Neural progenitor cell (in vitro differentiated cells): ENCODE data around the gene FRMPD4. TPM values are rescaled to one million over a fixed set of nuclear protein-coding genes. Genes with fewer than 3 reads are reported as not detected.

Experiments
- DNase-seq: peaks from one replicate; pipeline ENCODE4 v3.0.0-alpha.2; 2016; ENCODE audit warnings: low spot score
- H2AFZ ChIP-seq: fragments of 200-600 bp; sonication (generic); replicated peaks from 2 replicates; pipeline ENCODE4 v1.6.1; 2016; ENCODE audit warnings: antibody characterized with exemption
- H3F3A ChIP-seq: fragments of 200-600 bp; sonication (generic); 2 replicates; pipeline ENCODE4 v1.6.1; 2016; ENCODE audit warnings: antibody characterized with exemption, low read depth
- H3K27ac ChIP-seq: fragments of 200-600 bp; sonication (generic); 2 replicates; pipeline ENCODE4 v1.5.1; 2016; ENCODE audit warnings: mild to moderate bottlenecking
- H3K27me3 ChIP-seq: fragments of 200-600 bp; sonication (generic); 2 replicates; pipeline ENCODE4 v1.6.1; 2016; ENCODE audit warnings: mild to moderate bottlenecking, moderate library complexity
- H3K36me3 ChIP-seq: fragments of 200-600 bp; sonication (generic); 2 replicates; pipeline ENCODE4 v1.5.1; 2016
- H3K4me1 ChIP-seq: fragments of 200-600 bp; sonication (generic); 2 replicates; pipeline ENCODE4 v1.6.1; 2016; ENCODE audit warnings: mixed run types
- H3K4me2 ChIP-seq: fragments of 200-600 bp; sonication (generic); 2 replicates; pipeline ENCODE4 v1.6.1; 2016
- H3K4me3 ChIP-seq: fragments of 200-600 bp; sonication (generic); 2 replicates; pipeline ENCODE4 v1.5.1; 2016
- H3K79me2 ChIP-seq: fragments of 200-600 bp; sonication (generic); 2 replicates; pipeline ENCODE4 v1.6.1; 2016; ENCODE audit warnings: low read depth
- H3K9ac ChIP-seq: fragments of 200-600 bp; sonication (generic); 2 replicates; pipeline ENCODE4 v1.6.1; 2016
- H3K9me3 ChIP-seq: fragments of 200-600 bp; sonication (generic); 2 replicates; pipeline ENCODE4 v1.5.1; 2016; ENCODE audit warnings: low read depth
- H4K20me1 ChIP-seq: fragments of 200-600 bp; sonication (generic); 2 replicates; pipeline ENCODE4 v1.6.1; 2016; ENCODE audit warnings: low read depth
- H3K27ac Mint-ChIP-seq: 3 replicates; pipeline ENCODE4 v1.8.0; 2021; ENCODE audit warnings: mixed read lengths
- H3K27me3 Mint-ChIP-seq: 2 replicates; pipeline ENCODE4 v1.8.0; 2022; ENCODE audit warnings: low read depth, mild to moderate bottlenecking, inconsistent platforms, moderate library complexity, mixed read lengths; ENCODE audit not compliant: insufficient read depth
- H3K36me3 Mint-ChIP-seq: 3 replicates; pipeline ENCODE4 v1.8.0; 2021; ENCODE audit warnings: mixed read lengths
- H3K4me1 Mint-ChIP-seq: 3 replicates; pipeline ENCODE4 v1.8.0; 2021; ENCODE audit warnings: mixed read lengths
- H3K4me3 Mint-ChIP-seq: 3 replicates; pipeline ENCODE4 v1.8.0; 2021; ENCODE audit warnings: mild to moderate bottlenecking, moderate library complexity, mixed read lengths
- H3K9me3 Mint-ChIP-seq: 3 replicates; pipeline ENCODE4 v1.8.0; 2020; ENCODE audit warnings: mixed read lengths
- EZH2 ChIP-seq: fragments of 200-600 bp; sonication (generic); IDR thresholded peaks from 2 replicates; pipeline ENCODE4 v1.6.1; 2017; ENCODE audit warnings: antibody characterized with exemption, mild to moderate bottlenecking, moderate library complexity
- EZH2phosphoT487 ChIP-seq: fragments of 200-600 bp; sonication (generic); IDR thresholded peaks from 2 replicates; pipeline ENCODE4 v1.6.1; 2017; ENCODE audit warnings: antibody characterized with exemption
- total RNA-seq: library from RNA; depleted of rRNA; stranded (reverse); fragments of >200 nt; gene quantifications from 2 replicates; pipeline ENCODE4 v1.2.3, GENCODE V29; 2015; ENCODE audit warnings: low replicate concordance
- TF ChIP-seq, protein P1 (sequence below): fragments of 200-600 bp; sonication (generic); IDR thresholded peaks from 2 replicates; pipeline ENCODE4 v1.5.1; 2017; ENCODE audit warnings: antibody characterized with exemption, mild to moderate bottlenecking

Gene FRMPD4
- total RNA-seq, 1 donor from 2014 or later = not detected

DNA sequence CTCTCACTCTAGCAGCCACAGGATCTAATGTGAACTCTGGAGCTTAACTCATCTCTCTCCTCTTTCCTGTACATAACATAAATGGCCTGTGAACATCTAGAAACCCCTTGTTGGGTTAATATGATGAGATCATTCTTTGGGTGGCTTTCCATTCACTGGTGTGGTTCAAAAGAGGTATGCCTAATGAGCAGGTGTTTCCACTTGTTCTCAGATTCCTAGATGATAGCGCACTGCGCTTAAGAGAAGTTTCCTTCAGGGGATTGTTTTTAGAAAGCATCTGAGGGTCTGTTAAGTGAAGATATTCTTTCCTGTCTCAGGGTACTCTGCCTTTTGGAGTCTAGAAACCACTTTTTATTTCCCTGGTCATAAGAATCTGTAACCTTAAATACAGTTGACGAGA lies 32.5 kb downstream of the FRMPD4 start:
- no peak overlapping the region for H3K4me3 Mint-ChIP-seq
- DNase-seq = no peak
- no peaks in the 10 kb centered on the region for H3K79me2 ChIP-seq
- no peaks in the 10 kb centered on the region for H3K36me3 ChIP-seq
- no peak overlapping the region for H3K9ac ChIP-seq
- H3K9me3 ChIP-seq = no peaks in the 10 kb centered on the region
- H3K4me1 Mint-ChIP-seq = no peaks in the 10 kb centered on the region
- H3K36me3 Mint-ChIP-seq = no peaks in the 10 kb centered on the region
- no peaks in the 10 kb centered on the region for H3K27me3 ChIP-seq
- H3K27me3 Mint-ChIP-seq = peaks cover 4% of the 10 kb centered on the region
- H3K4me1 ChIP-seq = no peaks in the 10 kb centered on the region
- H4K20me1 ChIP-seq = no peaks in the 10 kb centered on the region
- TF ChIP-seq EZH2 (no peak), EZH2phosphoT487 (no peak)
- TF ChIP-seq, protein P1, sequence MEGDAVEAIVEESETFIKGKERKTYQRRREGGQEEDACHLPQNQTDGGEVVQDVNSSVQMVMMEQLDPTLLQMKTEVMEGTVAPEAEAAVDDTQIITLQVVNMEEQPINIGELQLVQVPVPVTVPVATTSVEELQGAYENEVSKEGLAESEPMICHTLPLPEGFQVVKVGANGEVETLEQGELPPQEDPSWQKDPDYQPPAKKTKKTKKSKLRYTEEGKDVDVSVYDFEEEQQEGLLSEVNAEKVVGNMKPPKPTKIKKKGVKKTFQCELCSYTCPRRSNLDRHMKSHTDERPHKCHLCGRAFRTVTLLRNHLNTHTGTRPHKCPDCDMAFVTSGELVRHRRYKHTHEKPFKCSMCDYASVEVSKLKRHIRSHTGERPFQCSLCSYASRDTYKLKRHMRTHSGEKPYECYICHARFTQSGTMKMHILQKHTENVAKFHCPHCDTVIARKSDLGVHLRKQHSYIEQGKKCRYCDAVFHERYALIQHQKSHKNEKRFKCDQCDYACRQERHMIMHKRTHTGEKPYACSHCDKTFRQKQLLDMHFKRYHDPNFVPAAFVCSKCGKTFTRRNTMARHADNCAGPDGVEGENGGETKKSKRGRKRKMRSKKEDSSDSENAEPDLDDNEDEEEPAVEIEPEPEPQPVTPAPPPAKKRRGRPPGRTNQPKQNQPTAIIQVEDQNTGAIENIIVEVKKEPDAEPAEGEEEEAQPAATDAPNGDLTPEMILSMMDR = no peak
- no peak overlapping the region for H2AFZ ChIP-seq
- H3K4me2 ChIP-seq = no peak overlapping the region
- H3K4me3 ChIP-seq = no peak overlapping the region
- no peak overlapping the region for H3K27ac ChIP-seq
- H3K9me3 Mint-ChIP-seq = peaks cover 6% of the 10 kb centered on the region
- H3F3A ChIP-seq = no peaks in the 10 kb centered on the region
- no peak overlapping the region for H3K27ac Mint-ChIP-seq

GRCh38 chrX:12174358-12174757 lies 36.1 kb downstream of the FRMPD4 start:
- TF ChIP-seq EZH2 (no peak), EZH2phosphoT487 (no peak)
- TF ChIP-seq, protein P1 = no peak
- no peaks in the 10 kb centered on the region for H3K79me2 ChIP-seq
- H3K27me3 ChIP-seq = no peaks in the 10 kb centered on the region
- no peaks in the 10 kb centered on the region for H3K36me3 ChIP-seq
- H3K4me2 ChIP-seq = no peak overlapping the region
- H3K9ac ChIP-seq = no peak overlapping the region
- H3K4me3 ChIP-seq = no peak overlapping the region
- DNase-seq = no peak
- Mint-ChIP-seq H3K27ac (no peak overlapping the region), H3K9me3 (peaks cover 3% of the 10 kb centered on the region), H3K4me3 (no peak overlapping the region), H3K4me1 (no peaks in the 10 kb centered on the region), H3K36me3 (no peaks in the 10 kb centered on the region), H3K27me3 (peaks cover 4% of the 10 kb centered on the region)
- no peaks in the 10 kb centered on the region for H3K9me3 ChIP-seq
- H3K4me1 ChIP-seq = no peaks in the 10 kb centered on the region
- no peaks in the 10 kb centered on the region for H3F3A ChIP-seq
- H3K27ac ChIP-seq = no peak overlapping the region
- no peaks in the 10 kb centered on the region for H4K20me1 ChIP-seq
- no peak overlapping the region for H2AFZ ChIP-seq

DNA sequence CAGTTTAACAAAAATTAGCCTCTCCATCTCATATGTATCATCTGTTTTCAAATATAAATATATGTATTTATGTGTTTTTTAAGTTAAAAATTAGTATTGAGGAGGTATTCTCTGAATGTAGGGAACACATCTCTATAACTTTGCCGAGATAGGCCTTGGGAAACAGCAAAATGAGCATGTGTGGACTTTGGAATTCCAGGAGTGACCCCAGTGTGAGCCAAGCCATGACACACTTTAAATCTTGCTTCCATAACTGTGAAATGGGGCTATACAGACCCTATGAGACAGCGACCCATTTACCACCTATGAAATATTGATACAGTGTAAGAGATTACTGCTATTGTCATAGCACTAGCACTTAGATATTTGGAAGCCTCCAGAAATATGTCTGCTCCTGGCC lies 58.8 kb downstream of the FRMPD4 start:
- H3K4me1 Mint-ChIP-seq = no peaks in the 10 kb centered on the region
- DNase-seq = peak; percentile 9
- H3K27me3 ChIP-seq = no peaks in the 10 kb centered on the region
- no peak overlapping the region for H3K27ac Mint-ChIP-seq
- H3K27ac ChIP-seq = no peak overlapping the region
- no peak overlapping the region for H2AFZ ChIP-seq
- H3K4me2 ChIP-seq = no peak overlapping the region
- H3F3A ChIP-seq = no peaks in the 10 kb centered on the region
- H3K9ac ChIP-seq = no peak overlapping the region
- H3K36me3 ChIP-seq = no peaks in the 10 kb centered on the region
- H3K9me3 ChIP-seq = no peaks in the 10 kb centered on the region
- H3K27me3 Mint-ChIP-seq = no peaks in the 10 kb centered on the region
- no peaks in the 10 kb centered on the region for H3K4me1 ChIP-seq
- H3K4me3 Mint-ChIP-seq = no peak overlapping the region
- H4K20me1 ChIP-seq = no peaks in the 10 kb centered on the region
- no peak overlapping the region for H3K4me3 ChIP-seq
- TF ChIP-seq, protein P1 = no peak
- TF ChIP-seq EZH2phosphoT487 (no peak), EZH2 (no peak)
- H3K79me2 ChIP-seq = no peaks in the 10 kb centered on the region
- H3K9me3 Mint-ChIP-seq = no peaks in the 10 kb centered on the region
- no peaks in the 10 kb centered on the region for H3K36me3 Mint-ChIP-seq

- H3K9me3 Mint-ChIP-seq = no peaks in the 10 kb centered on the region
Observed at GRCh38 chrX:12206413-12206812, 68.1 kb downstream of the FRMPD4 start.

More at GRCh38 chrX:12206413-12206812, 68.1 kb downstream of the FRMPD4 start:
- Histone ChIP-seq H3K9me3 (peaks cover 3% of the 10 kb centered on the region), H3K36me3 (no peaks in the 10 kb centered on the region), H4K20me1 (no peaks in the 10 kb centered on the region), H3F3A (no peaks in the 10 kb centered on the region), H2AFZ (no peak overlapping the region), H3K4me3 (no peak overlapping the region), H3K9ac (no peak overlapping the region), H3K4me1 (no peaks in the 10 kb centered on the region), H3K27ac (no peak overlapping the region), H3K4me2 (no peak overlapping the region), H3K79me2 (no peaks in the 10 kb centered on the region), H3K27me3 (no peaks in the 10 kb centered on the region)
- no peaks in the 10 kb centered on the region for H3K4me1 Mint-ChIP-seq
- H3K36me3 Mint-ChIP-seq = no peaks in the 10 kb centered on the region
- H3K4me3 Mint-ChIP-seq = no peak overlapping the region
- no peak overlapping the region for H3K27ac Mint-ChIP-seq
- peaks cover 3% of the 10 kb centered on the region for H3K27me3 Mint-ChIP-seq
- no peak for DNase-seq
- TF ChIP-seq EZH2 = no peak
- TF ChIP-seq EZH2phosphoT487 = no peak
- TF ChIP-seq, protein P1 = no peak
